Measurements from ENCODE around the gene ACER3.

ACER3 gene

DNA sequence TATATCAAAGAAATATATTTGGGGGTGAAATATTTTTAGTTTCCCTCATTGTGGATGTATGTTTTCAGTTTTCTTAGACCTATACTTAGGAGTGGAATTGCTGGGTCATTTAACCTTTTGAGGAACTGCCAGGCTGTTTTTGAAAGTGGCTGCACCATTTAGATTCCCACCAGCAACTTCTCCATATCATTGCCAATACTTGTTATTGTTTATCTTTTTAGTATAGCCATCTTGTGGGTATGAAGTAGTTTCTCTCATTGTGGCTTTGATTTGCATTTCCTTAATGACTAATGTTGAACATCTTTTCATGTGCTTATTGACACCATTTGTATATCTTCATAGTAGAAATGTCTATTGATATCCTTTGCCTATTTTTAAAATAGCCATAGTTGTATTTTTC lies 111.3 kb downstream of the ACER3 start:
- no peak overlapping the region for H3K4me3 ChIP-seq (ENCODE audit: low read depth, low read length)
- TF ChIP-seq, protein P1, sequence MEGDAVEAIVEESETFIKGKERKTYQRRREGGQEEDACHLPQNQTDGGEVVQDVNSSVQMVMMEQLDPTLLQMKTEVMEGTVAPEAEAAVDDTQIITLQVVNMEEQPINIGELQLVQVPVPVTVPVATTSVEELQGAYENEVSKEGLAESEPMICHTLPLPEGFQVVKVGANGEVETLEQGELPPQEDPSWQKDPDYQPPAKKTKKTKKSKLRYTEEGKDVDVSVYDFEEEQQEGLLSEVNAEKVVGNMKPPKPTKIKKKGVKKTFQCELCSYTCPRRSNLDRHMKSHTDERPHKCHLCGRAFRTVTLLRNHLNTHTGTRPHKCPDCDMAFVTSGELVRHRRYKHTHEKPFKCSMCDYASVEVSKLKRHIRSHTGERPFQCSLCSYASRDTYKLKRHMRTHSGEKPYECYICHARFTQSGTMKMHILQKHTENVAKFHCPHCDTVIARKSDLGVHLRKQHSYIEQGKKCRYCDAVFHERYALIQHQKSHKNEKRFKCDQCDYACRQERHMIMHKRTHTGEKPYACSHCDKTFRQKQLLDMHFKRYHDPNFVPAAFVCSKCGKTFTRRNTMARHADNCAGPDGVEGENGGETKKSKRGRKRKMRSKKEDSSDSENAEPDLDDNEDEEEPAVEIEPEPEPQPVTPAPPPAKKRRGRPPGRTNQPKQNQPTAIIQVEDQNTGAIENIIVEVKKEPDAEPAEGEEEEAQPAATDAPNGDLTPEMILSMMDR (IDR thresholded peaks at IDR 0.05; ENCODE audit: low read depth, low read length): no peak

- no peak overlapping the region for H3K4me3 ChIP-seq (ENCODE audit: low read depth, low read length)
- TF ChIP-seq, protein P1 (IDR thresholded peaks at IDR 0.05; ENCODE audit: low read depth, low read length): no peak
Observed at GRCh38 chr11:76974179-76974891, 113.6 kb downstream of the ACER3 start.

- TF ChIP-seq, protein P1 (IDR thresholded peaks at IDR 0.05; ENCODE audit: low read depth, low read length): no peak
- H3K4me3 ChIP-seq (ENCODE audit: low read depth, low read length): no peak overlapping the region
Observed at GRCh38 chr11:76975513-76975912, 114.8 kb downstream of the ACER3 start.

DNA sequence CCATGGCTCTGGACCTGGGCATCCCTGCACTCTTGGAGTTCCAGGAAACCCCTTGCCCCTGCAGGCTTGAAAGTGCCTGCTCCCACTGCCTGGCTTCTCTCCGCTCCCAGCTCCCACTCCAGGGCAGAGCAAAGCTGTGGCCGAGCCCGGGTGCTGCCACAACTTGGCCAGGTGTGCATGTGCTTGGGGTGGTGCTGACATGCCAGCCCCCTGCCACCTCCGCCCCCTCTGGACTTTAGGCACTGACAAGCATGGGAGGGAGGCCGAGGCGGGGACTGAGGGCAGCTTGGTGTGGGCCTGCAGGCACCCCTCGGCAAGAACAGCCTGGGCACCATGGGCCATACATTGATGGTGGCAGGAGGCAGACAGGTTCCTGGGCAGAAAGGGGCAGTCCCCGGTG lies 117.1 kb downstream of the ACER3 start:
- TF ChIP-seq, protein P1 (IDR thresholded peaks at IDR 0.05; ENCODE audit: low read depth, low read length): no peak

GRCh38 chr11:76978239-76978638 lies 117.5 kb downstream of the ACER3 start:
- no peak overlapping the region for H3K4me3 ChIP-seq (ENCODE audit: low read depth, low read length)
- TF ChIP-seq, protein P1 (IDR thresholded peaks at IDR 0.05; ENCODE audit: low read depth, low read length): no peak

More for the DNA sequence above, 117.1 kb downstream of the ACER3 start:
- no peak overlapping the region for H3K4me3 ChIP-seq (ENCODE audit: low read depth, low read length)

GRCh38 chr11:76978818-76979217 lies 118.1 kb downstream of the ACER3 start:
- TF ChIP-seq, protein P1 (IDR thresholded peaks at IDR 0.05; ENCODE audit: low read depth, low read length): no peak
- H3K4me3 ChIP-seq (ENCODE audit: low read depth, low read length): no peak overlapping the region

DNA sequence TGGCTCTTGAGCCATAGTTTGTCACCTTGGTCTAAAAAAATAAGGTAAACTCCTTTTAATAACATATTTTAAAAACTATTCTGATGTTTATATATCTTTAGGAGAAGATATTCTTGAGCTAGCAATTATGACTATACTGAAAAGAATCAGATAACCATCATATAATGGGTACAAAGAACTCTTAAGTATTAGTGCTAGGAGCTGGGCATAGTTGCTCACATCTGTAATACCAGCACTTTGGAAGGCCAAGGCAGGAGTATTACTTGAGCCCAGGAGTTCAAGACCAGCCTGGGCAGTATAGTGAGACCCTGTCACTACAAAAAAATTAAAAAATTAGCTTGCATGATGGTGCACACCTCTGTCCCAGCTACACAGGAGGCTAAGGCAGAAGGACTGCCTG lies 119.5 kb downstream of the ACER3 start:
- no peak overlapping the region for H3K4me3 ChIP-seq (ENCODE audit: low read depth, low read length)
- TF ChIP-seq, protein P1 (IDR thresholded peaks at IDR 0.05; ENCODE audit: low read depth, low read length): no peak
